ENCODE data around the gene RERG.
"Not testable (repeated sequence)": the region's sequence is repeated elsewhere in the genome, so short reads cannot be mapped to it uniquely, and the experiment has no call there.

RERG gene

GRCh38 chr12:15151161-15152091 lies 69.8 kb downstream of the RERG start:
- DNase-seq (ENCODE audit: low read depth in 2 of 3, low spot score in 2 of 3), result no peak

GRCh38 chr12:15146585-15146984 lies 74.6 kb downstream of the RERG start:
- DNase-seq (ENCODE audit: low read depth in 2 of 3, low spot score in 2 of 3), result no peak

GRCh38 chr12:15143467-15143866 lies 77.8 kb downstream of the RERG start:
- DNase-seq (ENCODE audit: low read depth in 2 of 3, low spot score in 2 of 3), result no peak

DNA sequence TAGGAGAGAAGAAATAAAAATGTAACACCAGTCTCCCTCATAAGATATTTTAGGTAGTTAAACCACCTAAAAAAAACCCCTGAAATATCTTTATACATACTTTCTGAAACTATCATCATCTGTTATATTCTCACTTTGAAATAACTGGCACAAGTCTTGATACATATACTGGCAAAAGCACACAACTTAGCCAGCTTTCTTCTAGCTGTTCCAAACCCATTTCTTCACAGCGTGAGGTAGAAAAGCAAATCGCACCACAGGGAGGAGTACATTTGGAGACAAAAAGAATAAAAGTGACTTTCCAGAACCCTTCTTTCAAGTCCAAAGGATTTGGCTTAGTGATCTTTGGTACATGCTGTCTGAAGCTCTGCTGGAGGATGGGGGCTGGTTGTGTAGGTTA lies 78.5 kb downstream of the RERG start:
- no peak for DNase-seq (ENCODE audit: low read depth in 2 of 3, low spot score in 2 of 3)

- no peak for DNase-seq (ENCODE audit: low read depth in 2 of 3, low spot score in 2 of 3)
Measured at GRCh38 chr12:15131431-15131830, 89.8 kb downstream of the RERG start.

- no peak for DNase-seq (ENCODE audit: low read depth in 2 of 3, low spot score in 2 of 3)
Measured at GRCh38 chr12:15130541-15130940, 90.7 kb downstream of the RERG start.

DNA sequence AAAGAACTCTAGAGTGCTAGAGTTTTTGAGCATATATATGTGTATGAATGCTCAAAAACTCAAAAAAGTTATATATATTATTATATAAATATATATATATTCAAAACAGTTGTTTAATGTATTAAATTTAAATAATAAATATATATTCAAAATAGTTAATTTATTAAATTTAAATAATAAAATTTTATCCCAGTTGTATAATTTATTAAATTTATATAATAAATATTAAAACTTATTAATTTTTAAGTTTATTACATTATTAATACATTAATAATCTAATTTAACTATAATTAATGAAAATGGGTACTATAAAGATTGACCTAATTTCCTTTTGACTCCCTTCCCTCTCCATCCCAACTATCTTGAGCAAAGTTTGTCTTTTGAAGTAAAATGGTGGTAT lies 97.8 kb downstream of the RERG start:
- no peak for DNase-seq (ENCODE audit: low read depth in 2 of 3, low spot score in 2 of 3)

DNA sequence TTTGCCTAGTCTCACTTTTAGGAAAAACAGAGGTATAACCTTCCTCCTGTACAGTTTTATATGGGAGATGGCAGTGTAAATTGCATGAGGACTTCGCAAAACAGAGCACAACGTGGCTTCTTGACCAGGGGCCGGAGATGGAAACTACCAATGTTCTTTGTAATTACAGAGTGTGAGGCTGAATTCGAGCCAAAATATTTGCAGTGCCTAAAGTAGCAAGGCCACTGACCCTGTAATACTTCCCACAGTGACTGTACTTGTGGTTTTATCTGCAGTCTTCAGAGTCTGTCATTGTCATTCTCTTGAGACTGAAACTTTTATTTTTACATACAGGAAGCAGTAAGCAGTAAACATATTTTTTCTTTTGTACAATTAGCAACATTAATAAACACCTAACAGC lies 98.9 kb downstream of the RERG start:
- DNase-seq (ENCODE audit: low read depth in 2 of 3, low spot score in 2 of 3), result no peak

DNA sequence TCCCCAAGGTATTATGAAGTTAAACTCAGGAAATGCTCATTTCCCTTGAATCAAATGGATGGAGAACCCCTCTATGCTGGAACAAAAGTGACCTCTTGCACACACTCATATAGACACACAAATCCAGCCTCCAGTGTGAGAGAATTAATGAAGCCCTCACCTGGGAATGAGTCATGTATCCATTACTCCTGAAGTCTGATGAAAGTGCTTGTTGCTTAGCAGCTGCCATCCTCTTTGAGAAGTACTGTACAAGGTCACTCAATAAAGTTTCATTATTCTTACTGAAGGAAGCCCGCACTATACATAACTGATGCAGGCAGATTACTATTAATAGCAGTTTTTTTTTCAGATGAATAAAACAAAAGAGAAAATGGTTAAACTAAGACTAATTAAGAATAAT lies 102.3 kb downstream of the RERG start:
- no peak for DNase-seq (ENCODE audit: low read depth in 2 of 3, low spot score in 2 of 3)

DNA sequence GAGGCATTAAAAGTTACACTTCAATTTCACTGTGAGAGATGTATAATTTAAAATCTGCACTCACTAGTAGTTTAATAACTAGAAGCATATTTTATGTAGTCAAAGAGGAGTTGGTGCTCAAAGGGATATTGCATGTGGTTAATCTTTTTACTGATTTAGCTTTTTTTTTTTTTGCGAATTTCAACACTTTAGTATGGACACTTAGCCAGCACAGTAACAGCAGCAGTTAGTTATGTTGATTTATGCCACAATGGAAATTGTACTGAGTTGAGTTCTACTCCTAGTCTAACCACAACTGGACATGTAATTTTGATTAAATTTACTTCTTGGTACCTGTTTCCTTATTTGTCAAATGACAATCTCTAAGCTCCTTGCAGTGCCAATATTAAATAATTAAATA lies 104.2 kb downstream of the RERG start:
- DNase-seq (ENCODE audit: low read depth in 2 of 3, low spot score in 2 of 3), result no peak

DNA sequence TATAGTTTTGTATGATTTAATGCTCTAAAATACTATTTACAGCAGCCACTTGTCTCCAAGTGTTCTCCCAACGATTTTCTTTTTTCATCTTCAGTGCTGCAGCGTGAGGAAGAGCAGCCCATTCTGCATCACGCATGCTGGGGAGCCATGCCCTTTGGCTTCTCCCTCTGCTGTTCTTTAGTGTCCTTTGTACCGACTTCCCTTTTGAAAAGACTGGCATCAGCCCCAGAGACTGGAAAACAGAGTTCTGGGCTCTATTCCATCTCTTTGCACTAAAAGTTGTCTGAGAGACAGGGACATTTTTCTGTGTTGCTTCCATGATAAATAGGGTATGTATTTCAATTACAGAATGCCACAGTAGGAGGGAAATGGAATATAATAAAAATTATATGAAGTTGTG lies 105.1 kb downstream of the RERG start:
- DNase-seq (ENCODE audit: low read depth in 2 of 3, low spot score in 2 of 3), result no peak

DNA sequence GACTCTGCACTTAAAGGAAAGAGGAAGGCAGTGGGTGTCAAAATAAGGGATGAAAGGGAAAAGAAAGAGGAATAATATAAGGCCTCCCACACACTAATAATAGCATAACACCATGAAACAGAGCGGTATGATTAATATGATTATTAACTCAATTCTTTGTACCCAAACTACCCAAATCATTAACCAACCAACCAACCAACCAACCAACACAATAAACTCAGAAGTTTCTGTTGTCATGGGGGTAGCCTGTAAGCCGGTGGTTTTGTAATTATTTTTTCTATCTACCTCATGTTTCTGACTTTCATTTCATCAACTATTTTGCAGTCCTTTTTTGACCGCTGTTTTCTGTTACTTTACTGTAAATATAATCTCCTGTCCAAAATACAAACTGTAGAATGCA lies 105.8 kb downstream of the RERG start:
- no peak for DNase-seq (ENCODE audit: low read depth in 2 of 3, low spot score in 2 of 3)

DNA sequence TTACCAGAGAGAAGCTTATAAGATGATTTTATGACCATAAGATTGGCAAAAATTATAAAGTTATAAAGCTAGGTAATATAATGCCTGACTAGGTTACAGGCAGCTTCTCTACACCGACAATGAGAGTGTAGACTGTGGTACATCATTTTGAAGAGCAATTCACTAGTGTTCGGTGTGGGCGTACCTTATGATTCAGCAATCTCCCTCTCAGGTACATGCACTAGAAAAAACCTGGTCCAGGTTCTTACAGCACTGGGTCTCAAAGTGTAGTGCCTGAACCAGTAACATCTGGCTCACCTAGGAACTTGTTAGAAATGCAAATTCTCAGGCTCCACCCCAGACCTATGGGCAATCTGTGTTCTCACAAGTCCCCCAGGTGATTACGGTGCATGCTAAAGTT lies 106.7 kb downstream of the RERG start:
- no peak for DNase-seq (ENCODE audit: low read depth in 2 of 3, low spot score in 2 of 3)

DNA sequence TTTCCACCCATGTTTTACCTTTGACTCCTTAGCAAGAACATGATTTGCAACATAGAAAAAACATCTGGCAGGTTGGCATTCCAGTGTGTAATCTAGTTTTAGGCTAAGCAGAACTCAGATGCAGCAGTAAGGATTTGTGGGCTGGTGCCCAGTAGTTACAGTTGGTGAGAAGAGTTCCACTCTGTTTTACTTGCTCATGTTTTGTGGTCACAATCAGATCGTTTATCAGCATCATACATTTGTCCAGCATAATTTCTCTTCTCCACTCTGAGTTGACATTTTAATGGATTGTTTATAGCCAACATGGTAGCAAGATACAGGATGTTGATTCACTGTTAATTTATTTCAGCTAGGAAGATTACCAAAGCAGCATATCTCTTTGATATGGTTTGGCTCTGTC lies 128.4 kb downstream of the RERG start:
- no peak for DNase-seq (ENCODE audit: low read depth in 2 of 3, low spot score in 2 of 3)

DNA sequence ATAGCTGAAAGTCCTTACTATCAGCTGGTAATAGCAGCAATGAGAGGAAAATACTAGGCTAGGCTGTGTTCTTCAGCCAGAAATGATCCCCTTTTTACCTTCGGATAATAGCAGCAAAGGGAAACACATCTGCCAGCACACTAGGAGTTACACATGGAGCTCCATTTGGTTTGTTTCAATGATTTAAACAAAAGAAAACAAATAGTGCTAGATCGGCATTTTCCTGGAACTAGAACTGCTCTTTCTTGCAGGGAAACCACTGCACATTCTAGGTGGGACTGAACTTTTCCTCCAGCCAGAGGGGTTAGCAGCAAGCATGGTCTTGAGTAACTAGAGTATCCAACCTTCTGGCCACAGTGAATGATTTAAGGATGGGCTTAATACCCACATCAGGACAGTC lies 130.8 kb downstream of the RERG start:
- no peak for DNase-seq (ENCODE audit: low read depth in 2 of 3, low spot score in 2 of 3)

DNA sequence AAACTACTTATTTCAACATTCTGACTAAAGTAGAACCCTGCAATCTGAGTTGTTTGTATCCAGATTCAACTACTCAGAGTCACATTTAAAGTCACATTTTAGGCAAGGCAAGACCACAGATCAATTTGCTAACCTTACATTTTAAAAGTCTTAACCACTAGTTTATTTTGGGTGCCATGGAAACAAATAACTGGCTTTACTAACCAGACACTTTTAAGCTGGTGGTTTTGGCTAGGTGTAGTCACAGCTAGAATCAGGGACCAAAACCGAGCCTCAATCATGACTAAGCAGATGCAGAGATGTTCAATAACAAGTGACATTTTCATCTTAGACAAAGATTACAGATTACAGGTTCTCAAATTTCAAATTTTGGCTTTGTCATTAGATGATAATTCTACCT lies 133.1 kb downstream of the RERG start:
- no peak for DNase-seq (ENCODE audit: low read depth in 2 of 3, low spot score in 2 of 3)

GRCh38 chr12:15077751-15078150 lies 143.5 kb downstream of the RERG start:
- not testable (repeated sequence) for DNase-seq (ENCODE audit: low read depth in 2 of 3, low spot score in 2 of 3)

DNA sequence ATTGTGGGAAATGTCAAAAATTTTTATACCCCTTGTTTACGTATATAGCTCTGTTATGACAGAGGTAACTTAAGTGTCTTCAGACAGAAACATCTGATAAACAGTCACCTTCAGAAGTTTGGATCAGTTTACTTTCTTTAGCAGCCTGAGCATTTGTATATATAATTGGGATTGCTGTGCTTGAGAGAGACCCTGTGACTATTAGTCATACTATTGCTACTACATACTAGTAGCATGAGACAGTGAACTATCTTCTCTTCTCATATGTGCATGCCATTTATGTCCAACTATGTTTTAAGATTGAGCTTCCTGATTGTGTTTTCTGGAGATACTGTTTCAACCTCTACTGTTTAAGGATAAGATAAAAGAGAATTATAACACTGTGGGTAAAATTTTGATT lies 146.9 kb downstream of the RERG start:
- DNase-seq (ENCODE audit: low read depth in 2 of 3, low spot score in 2 of 3), result no peak

GRCh38 chr12:15059123-15059522 lies 162.1 kb downstream of the RERG start:
- DNase-seq (ENCODE audit: low read depth in 2 of 3, low spot score in 2 of 3), result no peak
